ENCODE measurements around the gene DNAAF5.
"Not testable (repeated sequence)": the region's sequence is repeated elsewhere in the genome, so short reads cannot be mapped to it uniquely, and the experiment has no call there.

DNAAF5 gene

DNA sequence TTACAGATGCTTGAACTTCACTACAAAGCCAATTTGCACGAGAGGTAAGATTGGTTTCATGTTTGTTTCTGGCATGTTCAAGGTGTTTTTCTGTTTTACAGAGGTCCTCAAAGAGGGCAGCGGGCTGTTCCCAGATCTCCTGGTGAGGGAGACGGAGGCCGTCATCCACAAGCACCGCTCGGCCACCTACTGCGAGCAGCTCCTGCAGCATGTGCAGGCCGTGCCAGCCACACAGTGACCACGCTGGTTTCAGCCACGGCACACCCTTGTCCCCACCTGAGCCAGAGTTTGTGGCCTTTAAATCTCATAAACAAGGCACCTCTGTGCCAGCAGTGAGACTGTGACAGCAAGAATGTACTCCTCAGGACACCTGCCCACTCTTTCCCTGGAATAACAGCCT, 58.9 kb downstream of the DNAAF5 start:
- no peak for DNase-seq

DNA sequence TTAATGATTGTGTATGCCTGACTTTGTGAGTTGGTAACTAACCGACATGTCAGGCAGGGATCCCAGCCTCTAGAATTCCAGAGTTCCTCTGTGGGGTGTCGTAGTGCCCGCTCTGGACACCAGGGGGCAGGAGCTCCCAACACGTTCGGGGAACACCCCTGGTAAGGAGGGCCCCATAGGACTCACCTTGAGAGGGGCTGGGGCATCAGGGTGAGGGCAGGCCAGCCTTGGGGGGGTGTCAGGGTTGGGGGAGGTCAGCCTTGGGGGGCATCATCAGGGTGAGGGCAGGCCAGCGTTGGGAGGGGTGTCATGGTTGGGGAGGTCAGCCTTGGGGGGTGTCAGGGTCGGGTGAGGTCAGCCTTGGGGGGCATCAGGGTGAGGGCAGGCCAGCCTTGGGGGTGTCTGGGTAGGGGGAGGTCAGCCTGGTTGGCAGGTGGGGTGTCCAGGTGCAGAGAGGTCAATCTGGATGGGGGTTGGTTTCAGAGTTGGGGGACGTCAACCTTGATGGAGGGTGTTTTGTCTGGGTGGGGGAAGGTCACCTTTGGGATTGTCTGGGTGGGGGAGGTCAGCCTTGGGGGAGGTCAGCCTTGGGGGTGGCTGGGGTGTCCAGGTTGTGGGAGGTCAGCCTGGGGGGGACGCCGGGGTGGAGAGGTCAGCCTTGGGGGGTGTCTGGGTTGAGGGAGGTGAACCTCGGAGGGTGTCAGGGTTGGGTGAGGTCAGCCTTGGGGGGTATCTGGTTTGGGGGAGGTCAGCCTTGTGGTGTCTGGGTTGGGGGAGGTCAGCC, 60.2 kb downstream of the DNAAF5 start:
- DNase-seq, result peak; percentile 16 to 68 (median 58)

DNA sequence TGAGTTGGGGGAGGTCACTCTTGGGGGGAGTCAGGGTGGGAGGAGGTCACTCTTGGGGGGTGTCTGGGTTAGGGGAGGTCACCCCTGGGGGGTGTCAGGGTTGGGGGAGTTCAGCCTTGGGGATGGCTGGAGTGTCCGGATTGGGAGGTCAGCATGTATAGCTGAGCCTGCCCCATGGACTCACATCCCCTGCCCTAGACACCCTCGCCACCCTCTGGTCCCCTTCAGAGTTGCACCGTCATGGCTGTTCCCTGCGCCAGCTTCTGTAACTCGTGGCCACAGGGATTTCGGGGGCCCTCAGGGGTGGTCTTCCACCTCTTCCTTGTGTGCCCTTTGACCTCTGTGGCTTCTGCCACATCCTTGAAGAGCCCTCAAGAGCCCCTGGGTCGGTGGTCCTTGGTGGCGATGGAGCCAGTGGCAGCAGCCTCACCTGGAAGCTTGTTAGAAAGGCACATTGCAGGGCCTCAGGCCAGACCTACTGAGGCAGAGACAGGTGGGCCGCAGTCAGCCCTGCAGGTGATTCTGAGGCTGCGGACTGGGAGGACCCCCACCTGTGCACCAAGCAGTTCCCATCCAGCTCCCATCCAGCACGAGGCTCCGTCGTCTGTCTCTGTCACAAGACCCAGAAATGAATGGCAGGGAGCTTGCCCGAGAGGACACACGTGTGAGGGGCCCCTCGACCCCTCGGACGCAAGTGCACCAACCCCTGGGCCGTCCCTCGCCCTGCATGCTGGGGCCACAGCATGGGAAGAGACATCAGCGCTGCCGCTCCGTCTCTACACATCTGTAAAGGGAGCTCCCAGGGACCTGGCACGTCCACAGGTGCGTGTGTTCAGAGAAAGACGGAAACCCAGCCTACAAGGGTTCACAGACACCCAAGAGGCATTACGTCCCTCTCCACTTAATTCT, 61.1 kb downstream of the DNAAF5 start:
- DNase-seq, result no peak

DNA sequence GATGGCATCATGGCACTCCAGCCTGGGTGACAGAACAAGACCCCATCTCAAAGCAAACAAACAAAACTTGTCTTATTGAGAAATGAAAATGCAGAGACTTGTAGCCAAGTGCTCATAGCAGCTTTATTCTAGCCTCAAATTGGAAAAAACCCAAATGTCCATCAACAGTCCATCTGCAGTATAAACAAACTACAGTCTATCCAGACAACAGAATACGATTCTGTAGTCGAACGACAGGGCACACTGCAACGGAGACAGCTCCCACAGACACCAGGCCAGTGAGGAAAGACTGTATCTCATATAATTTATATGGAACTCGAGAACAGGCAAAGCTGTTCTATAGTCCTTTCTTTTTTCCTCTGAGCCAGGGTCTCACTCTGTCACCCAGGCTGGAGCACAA, 65.0 kb downstream of the DNAAF5 start:
- DNase-seq, result no peak

DNA sequence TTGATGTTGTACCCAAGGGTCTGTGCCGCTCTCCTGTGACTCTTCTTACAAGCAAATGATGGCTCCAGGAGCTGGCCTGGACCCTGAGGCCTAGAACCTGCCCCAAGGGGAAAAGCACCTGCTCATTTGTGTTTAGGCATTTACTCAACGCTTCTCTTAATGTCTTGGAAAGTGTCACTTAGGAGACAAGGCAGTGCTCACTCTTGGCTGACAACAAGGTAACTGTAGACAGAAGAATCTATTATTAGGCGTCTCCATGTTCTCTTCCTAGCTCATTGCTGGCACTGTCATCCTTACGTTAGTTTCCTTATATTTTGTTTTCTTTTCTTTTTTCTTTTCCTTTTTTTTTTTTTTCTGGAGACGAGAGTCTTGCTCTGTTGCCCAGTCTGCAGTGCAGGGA, 67.7 kb downstream of the DNAAF5 start:
- DNase-seq, result no peak

DNA sequence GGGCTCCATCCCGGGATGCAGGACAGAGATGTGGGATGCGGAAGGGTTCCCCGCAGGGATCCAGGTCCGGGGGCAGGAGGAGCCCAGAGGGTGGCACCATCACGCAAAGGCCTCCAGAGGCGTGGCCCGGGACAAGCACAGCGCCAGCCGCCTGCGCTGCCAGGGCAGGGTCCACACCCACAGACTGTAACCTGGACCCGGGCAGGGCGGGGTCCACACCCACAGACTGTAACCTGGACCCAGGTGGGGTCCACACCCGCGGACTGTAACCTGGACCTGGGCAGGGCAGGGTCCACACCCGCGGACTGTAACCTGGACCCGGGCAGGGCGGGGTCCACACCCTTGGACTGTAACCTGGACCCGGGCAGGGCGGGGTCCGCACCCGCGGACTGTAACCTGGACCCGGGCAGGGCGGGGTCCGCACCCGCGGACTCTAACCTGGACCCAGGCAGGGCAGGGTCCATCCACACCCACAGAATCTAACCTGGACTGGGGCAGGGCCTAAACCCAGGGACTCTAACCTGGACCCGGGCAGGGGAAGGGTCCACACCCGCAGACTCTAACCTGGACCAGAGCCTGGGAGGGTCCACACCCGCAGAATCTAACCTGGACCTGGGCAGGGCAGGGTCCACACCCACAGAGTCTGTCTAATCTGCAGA, 68.3 kb downstream of the DNAAF5 start:
- DNase-seq, result no peak

DNA sequence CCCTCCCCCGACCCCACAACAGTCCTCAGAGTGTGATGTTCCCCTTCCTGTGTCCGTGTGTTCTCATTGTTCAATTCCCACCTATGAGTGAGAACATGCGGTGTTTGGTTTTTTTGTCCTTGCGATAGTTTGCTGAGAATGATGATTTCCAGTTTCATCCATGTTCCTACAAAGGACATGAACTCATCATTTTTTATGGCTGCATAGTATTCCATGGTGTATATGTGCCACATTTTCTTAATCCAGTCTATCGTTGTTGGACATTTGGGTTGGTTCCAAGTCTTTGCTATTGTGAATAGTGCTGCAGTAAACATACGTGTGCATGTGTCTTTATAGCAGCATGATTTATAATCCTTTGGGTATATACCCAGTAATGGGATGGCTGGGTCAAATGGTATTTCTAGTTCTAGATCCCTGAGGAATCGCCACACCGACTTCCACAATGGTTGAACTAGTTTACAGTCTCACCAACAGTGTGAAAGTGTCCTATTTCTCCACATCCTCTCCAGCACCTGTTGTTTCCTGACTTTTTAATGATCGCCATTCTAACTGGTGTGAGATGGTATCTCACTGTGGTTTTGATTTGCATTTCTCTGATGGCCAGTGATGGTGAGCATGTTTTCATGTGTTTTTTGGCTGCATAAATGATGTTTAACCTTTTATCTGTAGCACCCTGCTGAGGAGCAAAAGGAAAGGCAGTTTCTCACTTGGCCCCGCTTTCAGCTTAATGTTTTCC, 70.1 kb downstream of the DNAAF5 start:
- DNase-seq, result not testable (repeated sequence)

DNA sequence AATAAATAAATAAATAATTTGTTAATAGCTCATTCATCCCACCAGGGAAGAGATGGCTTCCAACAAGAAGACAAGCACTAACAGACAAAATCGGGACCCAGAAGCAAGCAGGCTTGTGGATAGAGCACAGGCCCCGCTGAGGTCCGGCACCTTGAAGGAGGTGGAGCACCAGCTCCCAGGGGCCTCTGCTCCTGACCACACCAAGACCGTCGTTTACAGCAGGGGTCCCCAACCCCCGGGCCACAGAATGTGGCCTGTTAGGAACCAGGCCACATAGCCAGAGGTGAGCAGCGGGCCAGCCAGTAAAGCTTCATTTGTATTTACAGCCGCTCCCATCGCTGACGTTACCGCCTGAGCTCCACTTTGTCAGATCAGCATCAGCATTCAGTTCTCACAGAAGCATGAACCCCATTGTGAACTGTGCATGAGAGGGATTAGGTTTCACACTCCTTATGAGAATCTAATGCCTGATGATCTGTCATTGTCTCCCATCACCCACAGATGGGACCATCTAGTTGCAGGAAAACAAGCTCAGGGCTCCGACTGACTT, 72.5 kb downstream of the DNAAF5 start:
- DNase-seq, result no peak

DNA sequence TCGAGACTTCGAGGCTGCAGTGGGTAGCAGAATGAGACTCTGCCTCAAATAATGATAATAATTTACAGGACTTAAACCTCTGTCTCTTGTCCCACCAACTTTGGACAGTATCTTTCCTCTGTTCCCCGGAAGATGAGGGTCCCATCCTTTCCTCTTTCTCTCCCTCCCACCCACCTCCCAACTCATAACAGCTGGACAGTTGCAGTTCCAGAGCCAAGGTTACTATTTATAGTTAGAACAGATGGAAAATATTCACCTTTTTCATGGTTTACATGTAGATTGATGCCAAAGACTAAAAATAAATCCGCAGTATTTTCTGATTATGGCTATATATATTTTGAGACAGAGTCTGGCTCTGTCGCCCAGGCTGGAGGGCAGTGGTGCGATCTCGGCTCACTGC, 74.2 kb downstream of the DNAAF5 start:
- DNase-seq, result no peak

DNA sequence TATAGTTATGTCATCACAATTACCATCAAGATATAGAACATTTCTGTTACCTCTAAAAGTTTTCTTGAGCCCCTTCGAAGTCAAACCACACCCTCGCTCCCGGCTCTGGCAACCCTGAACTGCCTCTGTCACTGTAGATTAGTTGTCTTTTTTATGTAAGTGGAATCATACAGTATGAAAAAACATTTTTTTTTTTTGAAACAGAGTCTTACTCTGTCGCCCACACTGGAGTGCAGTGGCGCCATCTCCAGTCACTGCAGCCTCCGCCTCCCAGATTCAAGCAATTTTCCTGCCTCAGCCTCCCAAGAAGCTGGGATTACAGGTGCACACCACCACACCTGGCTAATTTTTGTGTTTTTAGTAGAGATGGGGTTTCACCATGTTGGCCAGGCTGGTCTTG, 74.9 kb downstream of the DNAAF5 start:
- not testable (repeated sequence) for DNase-seq

DNA sequence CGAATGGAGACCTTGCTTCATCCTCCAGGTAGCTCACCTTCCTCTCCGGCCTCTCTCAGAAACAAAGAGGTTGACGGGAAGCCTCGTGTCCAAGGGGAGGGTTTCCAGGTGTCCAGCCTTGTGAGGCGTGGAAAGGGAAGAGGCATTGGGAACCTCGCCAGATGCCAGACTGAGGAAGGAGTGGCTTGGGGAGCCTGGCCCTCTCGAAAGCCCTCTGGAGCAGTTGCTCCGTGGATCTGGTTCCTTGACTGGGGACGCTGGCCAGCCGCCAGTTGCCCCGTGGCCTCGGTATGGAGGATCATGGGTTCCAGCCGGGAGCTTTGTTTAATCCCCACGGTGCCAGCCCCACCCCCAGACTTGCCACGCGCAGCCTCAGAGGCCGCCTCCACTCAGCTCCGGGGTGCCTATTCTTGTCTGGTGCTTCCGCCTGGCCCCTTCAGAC, 75.5 kb downstream of the DNAAF5 start:
- DNase-seq, result no peak

DNA sequence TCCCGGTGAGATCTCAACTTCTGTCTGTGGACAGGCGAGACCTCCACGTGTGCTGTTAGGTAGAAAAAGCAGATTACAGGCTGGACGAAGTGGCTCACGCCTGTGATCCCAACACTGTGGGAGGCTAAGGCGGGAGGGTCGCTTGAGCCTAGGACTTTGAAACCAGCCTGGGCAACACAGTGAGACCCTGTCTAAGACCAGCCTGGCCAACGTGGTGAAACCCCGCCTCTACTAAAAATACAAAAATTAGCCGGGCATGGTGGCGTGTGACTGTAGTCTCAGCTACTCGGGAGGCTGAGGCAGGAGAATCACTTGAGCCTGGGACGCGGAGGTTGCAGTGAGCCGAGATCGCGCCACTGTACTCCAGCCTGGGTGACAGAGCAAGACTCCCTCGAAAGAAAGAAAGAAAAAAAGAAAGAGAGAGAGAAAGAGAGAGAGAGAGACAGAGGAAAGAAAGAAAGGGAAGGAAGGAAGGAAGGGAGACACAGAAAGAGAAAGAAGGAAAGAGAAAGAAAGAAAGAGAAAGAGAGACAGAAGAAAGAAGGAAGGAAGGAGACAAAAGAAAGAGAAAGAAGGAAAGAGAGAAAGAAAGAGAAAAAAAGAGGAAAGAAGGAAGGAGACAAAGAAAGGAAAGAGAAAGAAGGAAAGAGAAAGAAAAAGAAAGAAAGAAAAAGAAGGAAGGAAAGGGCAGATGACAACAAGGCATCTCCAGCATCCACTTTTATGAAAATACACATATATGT, 76.2 kb downstream of the DNAAF5 start:
- no peak for DNase-seq

DNA sequence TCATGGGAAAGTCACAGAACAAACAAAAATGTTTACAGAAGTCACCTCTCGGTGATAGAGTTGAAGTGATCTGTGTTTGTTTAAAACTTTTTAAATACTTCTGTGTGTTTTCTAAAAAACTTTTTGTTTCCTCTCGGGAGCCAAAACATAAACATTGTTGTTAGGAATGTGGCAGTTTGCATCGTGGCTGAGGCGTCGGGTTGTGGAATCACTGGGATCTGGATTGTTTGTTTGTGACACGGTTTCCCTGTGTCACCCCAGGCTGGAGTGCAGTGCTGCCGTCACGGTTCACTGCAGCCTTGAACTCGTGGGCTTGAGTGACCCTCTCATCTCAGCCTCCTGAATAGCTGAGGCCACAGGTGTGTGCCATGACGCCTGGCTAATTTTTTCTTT, 76.7 kb downstream of the DNAAF5 start:
- no peak for DNase-seq

DNA sequence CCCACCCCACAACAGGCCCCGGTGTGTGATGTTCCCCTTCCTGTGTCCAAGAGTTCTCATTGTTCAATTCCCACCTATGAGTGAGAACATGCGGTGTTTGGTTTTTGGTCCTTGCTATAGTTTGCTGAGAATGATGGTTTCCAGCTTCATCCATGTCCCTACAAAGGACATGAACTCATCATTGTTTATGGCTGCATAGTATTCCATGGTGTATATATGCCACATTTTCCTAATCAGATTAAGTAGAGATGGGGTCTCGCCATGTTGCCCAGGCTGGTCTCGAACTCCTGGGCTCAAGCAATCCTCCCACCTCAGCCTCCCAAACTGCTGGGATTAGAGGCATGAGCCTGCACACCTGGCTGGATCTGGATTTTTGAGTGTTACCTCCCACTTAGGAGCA, 77.3 kb downstream of the DNAAF5 start:
- DNase-seq, result not testable (repeated sequence)

DNA sequence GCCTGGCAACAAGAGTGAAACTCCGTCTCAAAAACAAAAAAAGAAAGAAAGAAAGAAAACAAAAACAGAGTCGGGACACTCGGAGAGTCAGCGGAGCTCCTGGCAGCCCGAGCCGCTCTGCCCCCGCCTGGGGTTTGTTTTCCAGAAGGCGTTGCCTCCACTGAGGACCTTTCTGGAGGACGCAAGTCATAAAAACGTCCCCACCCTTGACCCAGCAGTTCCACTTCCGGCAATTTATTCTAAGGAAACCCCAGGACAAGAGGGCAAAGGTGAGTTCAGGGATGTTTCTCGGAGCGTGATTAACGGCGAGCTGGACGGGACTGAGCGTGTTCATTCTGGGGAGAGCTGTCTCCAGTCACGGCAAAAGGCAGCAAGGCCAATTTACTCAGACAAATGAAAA, 78.8 kb downstream of the DNAAF5 start:
- no peak for DNase-seq

DNA sequence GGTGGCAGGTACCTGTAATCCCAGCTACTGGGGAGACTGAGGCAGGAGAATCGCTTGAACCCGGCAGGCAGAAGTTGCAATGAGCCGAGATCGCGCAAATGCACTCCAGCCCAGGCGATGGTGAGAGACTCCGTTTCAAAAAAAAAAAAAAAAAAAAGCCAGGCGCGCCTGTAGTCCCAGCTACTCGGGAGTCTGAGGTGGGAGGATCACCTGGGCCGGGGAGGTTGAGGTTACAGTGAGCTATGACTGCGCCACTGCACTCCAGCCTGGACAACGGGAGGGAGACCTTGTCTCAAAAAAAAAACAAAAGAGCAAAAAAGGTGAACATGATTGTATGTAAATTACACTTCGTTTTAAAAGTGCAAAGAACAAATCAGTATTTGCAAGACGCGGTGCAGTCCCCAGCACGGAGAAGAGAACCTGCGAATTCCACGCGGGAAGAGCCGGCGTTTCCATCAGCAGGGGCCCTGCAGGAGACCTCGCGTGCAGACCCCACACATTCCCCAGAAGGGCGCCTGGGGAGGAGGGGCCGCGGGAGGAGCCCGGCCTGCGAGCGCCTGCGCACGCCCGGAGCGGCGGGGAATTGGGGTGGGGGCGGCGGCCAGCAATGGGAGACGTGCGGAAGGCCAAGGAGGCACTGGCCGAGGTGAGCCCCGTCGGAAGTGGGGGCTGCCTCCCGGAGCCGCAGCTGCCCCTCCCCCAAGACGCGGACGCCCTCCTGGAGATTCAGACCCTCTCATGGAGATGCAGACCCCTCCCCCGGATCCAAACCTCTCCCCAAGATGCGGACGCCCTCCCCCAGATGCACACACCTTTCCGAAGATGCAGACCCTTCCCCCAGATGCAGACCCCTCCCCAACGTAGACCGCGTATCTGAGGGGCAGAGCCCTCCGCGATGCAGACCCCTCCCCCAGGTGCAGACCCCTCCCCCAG, 89.1 kb downstream of the DNAAF5 start:
- DNase-seq, result peak in 1 of 4 experiments; percentile 27

DNA sequence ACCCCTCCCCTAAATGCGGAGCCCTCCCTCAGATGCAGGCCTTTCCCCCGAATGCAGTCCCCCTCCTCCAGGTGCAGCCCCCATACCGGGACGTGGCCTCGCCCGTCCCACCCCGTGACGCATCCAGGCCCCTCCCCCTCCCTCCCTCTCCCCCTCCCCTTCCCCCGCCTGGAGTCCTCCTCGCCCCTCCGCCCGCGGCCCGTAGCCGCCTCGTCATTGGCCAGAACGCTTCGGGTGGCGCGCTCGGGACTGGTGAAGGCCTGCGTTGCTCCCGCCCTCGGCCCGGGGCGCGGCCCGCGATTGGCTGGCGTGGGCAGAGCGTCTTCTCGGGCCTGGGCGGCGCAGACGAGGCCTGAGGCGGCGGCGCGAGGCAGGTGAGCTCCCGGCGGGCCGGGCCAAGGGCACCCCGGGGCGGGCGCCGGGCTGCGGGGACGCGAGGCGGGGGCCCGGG, 89.8 kb downstream of the DNAAF5 start:
- DNase-seq, result peak; percentile 82 to 97 (median 92)

DNA sequence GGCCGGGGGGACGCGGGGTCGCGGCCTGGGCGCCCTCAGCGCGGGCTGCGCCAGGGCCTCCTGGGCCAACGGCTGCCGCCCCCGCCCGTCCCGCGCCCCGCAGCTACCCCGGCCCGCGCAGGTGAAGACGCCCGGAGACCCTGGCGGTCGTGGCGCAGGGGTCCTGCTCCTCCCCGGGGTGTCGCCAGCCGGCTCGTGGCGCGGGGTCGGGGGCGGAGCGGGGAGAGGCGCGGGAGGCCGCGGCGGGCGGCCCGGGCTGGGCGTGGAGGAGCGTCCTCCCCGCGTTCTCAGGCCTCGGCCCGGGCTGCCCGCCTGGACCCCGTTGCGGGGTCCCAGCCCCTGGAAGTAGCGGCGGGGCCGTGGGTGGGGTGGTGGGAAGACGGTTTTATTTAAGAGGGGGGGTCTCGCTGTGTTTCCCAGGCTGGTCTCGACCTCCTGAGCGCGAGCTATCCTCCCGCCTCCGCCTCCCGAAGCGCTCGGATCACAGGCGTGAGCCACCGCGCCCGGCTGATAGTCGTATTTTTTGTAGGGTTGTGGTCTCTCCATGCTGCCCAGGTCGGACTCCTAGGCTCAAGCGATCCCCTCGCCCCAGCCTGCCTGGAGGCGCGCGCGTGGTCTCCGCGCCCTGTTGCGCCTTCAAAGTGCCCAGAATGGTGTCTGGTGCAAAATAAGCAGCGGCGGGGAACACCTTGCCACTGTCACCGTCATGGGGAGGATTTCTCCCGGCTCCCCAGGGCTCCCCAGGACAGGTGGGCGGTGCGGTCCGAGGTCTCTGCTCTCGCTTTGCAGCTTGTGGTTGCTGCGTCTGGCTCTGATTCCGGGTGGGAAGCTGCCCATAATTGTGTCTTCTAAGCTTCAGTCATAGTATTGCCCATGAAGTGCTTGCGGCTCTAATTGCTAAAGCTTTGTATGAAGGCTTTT, 90.5 kb downstream of the DNAAF5 start:
- DNase-seq, result peak in 1 of 4 experiments; percentile 32

DNA sequence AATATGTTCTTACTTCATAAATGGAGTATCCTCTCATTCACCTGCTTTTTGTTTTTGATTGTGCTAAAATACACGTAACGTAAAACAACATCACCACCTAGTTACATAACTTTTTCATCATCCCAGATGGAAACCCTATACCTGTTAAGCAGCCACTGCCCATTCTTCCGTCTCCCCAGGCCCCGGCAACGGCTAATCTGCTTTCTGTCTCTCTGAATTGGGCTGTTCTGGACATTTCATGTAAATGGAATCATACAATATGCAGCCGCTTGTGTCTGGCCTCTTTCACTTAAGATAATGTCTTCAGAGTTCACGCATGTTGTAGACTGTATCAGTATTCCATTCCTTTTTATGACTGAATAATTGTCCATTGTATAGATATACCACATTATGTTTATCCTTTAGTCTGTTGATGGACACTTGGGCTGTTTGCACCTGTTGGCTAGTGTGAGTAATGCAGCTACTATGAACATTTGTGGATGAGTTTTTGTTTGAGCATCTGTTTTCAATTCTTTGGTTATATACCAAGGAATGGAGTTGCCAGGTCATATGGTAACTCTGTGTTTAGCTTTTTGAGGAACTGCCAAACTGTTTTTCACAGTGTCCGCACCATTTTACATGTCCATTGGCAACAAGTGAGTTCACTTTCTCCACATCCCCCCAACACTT, 91.7 kb downstream of the DNAAF5 start:
- no peak for DNase-seq
